Activated naive CD4-positive, alpha-beta T cell treated with anti-CD3 and anti-CD28 coated beads, Interleukin-2, amount 50 U/mL, for 24 hours (primary cell): Measurements from ENCODE around the gene LMLN.
"Not testable (repeated sequence)": the region's sequence is repeated elsewhere in the genome, so short reads cannot be mapped to it uniquely, and the experiment has no call there.

ENCODE experiments used
- H3K27ac Mint-ChIP-seq: one replicate; pipeline ENCODE4 v1.8.0; 2021; ENCODE audit warnings: mild to moderate bottlenecking, mixed read lengths
- H3K27me3 Mint-ChIP-seq: one replicate; pipeline ENCODE4 v1.8.0; 2021; ENCODE audit warnings: mixed read lengths
- H3K36me3 Mint-ChIP-seq: one replicate; pipeline ENCODE4 v1.8.0; 2021; ENCODE audit warnings: mixed read lengths
- H3K4me1 Mint-ChIP-seq: one replicate; pipeline ENCODE4 v1.8.0; 2021; ENCODE audit warnings: mixed read lengths
- H3K4me3 Mint-ChIP-seq: one replicate; pipeline ENCODE4 v1.8.0; 2021; ENCODE audit warnings: mild to moderate bottlenecking, mixed read lengths
- H3K9me3 Mint-ChIP-seq: one replicate; pipeline ENCODE4 v1.8.0; 2021; ENCODE audit warnings: mixed read lengths

Gene LMLN

GRCh38 chr3:198076722-198077308 lies 116.8 kb downstream of the LMLN start:
- no peak overlapping the region for H3K4me3 Mint-ChIP-seq
- peaks cover 1% of the 10 kb centered on the region for H3K36me3 Mint-ChIP-seq
- peaks cover 10% of the 10 kb centered on the region for H3K27me3 Mint-ChIP-seq

GRCh38 chr3:198079771-198080520 lies 119.9 kb downstream of the LMLN start:
- Mint-ChIP-seq H3K9me3 (peaks cover 7% of the 10 kb centered on the region), H3K27ac (peak overlapping the region; percentile 79), H3K36me3 (peaks cover 5% of the 10 kb centered on the region), H3K4me3 (peak overlapping the region; percentile 84), H3K4me1 (peaks cover 15% of the 10 kb centered on the region), H3K27me3 (peaks cover 21% of the 10 kb centered on the region)

More at GRCh38 chr3:198076722-198077308, 116.8 kb downstream of the LMLN start:
- H3K27ac Mint-ChIP-seq: peak overlapping the region; percentile 62
- peaks cover 26% of the 10 kb centered on the region for H3K4me1 Mint-ChIP-seq
- no peaks in the 10 kb centered on the region for H3K9me3 Mint-ChIP-seq

GRCh38 chr3:198080521-198081384 lies 120.7 kb downstream of the LMLN start:
- Mint-ChIP-seq H3K4me3 (peak overlapping the region; percentile 84), H3K27me3 (peaks cover 29% of the 10 kb centered on the region), H3K4me1 (peaks cover 15% of the 10 kb centered on the region), H3K27ac (peak overlapping the region; percentile 79), H3K36me3 (peaks cover 5% of the 10 kb centered on the region), H3K9me3 (peaks cover 7% of the 10 kb centered on the region)

- Mint-ChIP-seq H3K4me1 (peaks cover 9% of the 10 kb centered on the region), H3K9me3 (peaks cover 7% of the 10 kb centered on the region), H3K27me3 (peaks cover 28% of the 10 kb centered on the region), H3K27ac (no peak overlapping the region), H3K4me3 (no peak overlapping the region), H3K36me3 (peaks cover 5% of the 10 kb centered on the region)
Measured at GRCh38 chr3:198081421-198081844, 121.4 kb downstream of the LMLN start.

- H3K4me1 Mint-ChIP-seq, H3K36me3 Mint-ChIP-seq, H3K9me3 Mint-ChIP-seq: not testable (repeated sequence)
- H3K4me3 Mint-ChIP-seq: peak overlapping the region; percentile 57
- peaks cover 35% of the 10 kb centered on the region for H3K27me3 Mint-ChIP-seq
- H3K27ac Mint-ChIP-seq: peak overlapping the region; percentile 41
Measured at GRCh38 chr3:198082226-198082625, 122.2 kb downstream of the LMLN start.

- Mint-ChIP-seq H3K9me3 (peaks cover 14% of the 10 kb centered on the region), H3K27ac (no peak overlapping the region), H3K27me3 (peaks cover 42% of the 10 kb centered on the region)
Measured at GRCh38 chr3:198088421-198088955, 128.5 kb downstream of the LMLN start.

GRCh38 chr3:198090795-198091332 lies 130.8 kb downstream of the LMLN start:
- H3K27me3 Mint-ChIP-seq: peaks cover 33% of the 10 kb centered on the region
- no peak overlapping the region for H3K4me3 Mint-ChIP-seq
- H3K9me3 Mint-ChIP-seq: peaks cover 22% of the 10 kb centered on the region
- peaks cover 3% of the 10 kb centered on the region for H3K36me3 Mint-ChIP-seq
- peaks cover 7% of the 10 kb centered on the region for H3K4me1 Mint-ChIP-seq
- no peak overlapping the region for H3K27ac Mint-ChIP-seq

More at GRCh38 chr3:198088421-198088955, 128.5 kb downstream of the LMLN start:
- no peak overlapping the region for H3K4me3 Mint-ChIP-seq
- H3K36me3 Mint-ChIP-seq: peaks cover 4% of the 10 kb centered on the region
- H3K4me1 Mint-ChIP-seq: peaks cover 7% of the 10 kb centered on the region

- H3K27ac Mint-ChIP-seq: no peak overlapping the region
Measured at GRCh38 chr3:198092276-198092675, 132.3 kb downstream of the LMLN start.

GRCh38 chr3:198093112-198093679 lies 133.2 kb downstream of the LMLN start:
- Mint-ChIP-seq H3K27me3 (peaks cover 23% of the 10 kb centered on the region), H3K4me1 (peaks cover 7% of the 10 kb centered on the region), H3K4me3 (no peak overlapping the region), H3K27ac (no peak overlapping the region), H3K36me3 (peaks cover 3% of the 10 kb centered on the region), H3K9me3 (peaks cover 25% of the 10 kb centered on the region)

More at GRCh38 chr3:198092276-198092675, 132.3 kb downstream of the LMLN start:
- Mint-ChIP-seq H3K36me3 (peaks cover 3% of the 10 kb centered on the region), H3K4me1 (peaks cover 7% of the 10 kb centered on the region), H3K4me3 (no peak overlapping the region), H3K9me3 (peaks cover 25% of the 10 kb centered on the region), H3K27me3 (peaks cover 24% of the 10 kb centered on the region)
